ENCODE measurements around the gene S100A1. TPM values are rescaled to one million over a fixed set of nuclear protein-coding genes. Genes with fewer than 3 reads are reported as not detected.

Gene S100A1
- total and polyA plus RNA-seq, 10 of the 15 experiments (the other 5 are each of a cell fraction or from before 2014, with no cell fraction given), result 0.13 to 0.29 TPM; not detected in 8

DNA sequence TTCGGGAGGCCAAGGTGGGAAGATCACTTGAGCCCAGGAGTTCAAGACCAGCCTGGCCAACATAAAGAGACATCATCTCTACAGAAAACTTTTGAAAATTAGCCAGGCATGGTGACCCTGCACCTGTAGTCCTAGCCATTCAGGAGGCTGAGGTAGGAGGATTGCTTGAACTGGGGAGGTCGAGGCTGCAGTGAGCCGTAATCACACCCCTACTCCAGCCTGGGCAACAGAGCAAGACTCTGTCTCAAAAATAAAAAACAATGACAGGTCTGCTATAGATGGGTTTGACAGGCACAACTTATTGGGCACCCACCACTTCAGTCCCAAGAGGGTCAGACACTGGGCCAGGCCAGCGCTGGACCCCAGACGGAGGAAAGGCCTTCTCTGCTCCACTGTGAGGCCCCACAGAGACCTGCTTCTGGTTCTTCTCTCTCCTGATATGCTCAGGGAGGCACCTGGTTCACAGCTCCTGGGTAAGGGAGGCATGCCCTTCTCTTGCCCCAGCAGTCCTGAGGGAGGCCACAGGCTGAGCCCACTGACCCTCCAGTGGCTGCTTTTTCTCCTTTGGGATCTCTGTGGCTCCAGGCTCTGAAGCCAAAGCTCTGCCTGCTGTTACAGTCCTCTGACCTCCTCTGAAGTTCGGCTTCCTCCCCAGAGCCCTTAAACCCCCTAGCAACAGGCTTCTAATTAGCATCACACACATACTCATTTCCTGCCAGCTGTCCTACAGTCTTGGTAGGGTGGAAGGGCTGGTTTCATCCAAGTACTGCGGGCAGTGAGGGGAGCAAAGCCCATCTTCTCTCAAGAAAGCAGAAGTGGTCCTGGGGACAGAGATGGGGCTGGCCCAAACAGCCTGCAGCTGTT lies 29.7 kb upstream of the S100A1 start (continued):
- TF ChIP-seq, protein P1, sequence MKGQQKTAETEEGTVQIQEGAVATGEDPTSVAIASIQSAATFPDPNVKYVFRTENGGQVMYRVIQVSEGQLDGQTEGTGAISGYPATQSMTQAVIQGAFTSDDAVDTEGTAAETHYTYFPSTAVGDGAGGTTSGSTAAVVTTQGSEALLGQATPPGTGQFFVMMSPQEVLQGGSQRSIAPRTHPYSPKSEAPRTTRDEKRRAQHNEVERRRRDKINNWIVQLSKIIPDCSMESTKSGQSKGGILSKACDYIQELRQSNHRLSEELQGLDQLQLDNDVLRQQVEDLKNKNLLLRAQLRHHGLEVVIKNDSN (IDR thresholded peaks at IDR 0.05; ENCODE audit: borderline replicate concordance, extremely low read length, insufficient read depth, low read depth, low read length), result no peak
- TF ChIP-seq SMARCA5 (IDR thresholded peaks at IDR 0.05) (peak; percentile 26; the same call in 1 of the 2 replicates), CBX5 (IDR thresholded peaks at IDR 0.05; ENCODE audit: low read depth) (no peak), ZNF274 (IDR thresholded peaks at IDR 0.05; ENCODE audit: insufficient read depth, insufficient read length) (no peak), MTA2 (IDR thresholded peaks at IDR 0.05; ENCODE audit: low read depth) (peak; percentile 84), CEBPB (IDR thresholded peaks at IDR 0.05; ENCODE audit: borderline replicate concordance in 1 of 2, low read depth in 2 of 2, low read length in 2 of 2) (no peak), EP300 (IDR thresholded peaks at IDR 0.05; ENCODE audit: borderline replicate concordance in 1 of 2, control insufficient read depth in 1 of 2, low read depth in 2 of 2, low read length in 2 of 2) (peak; percentile 56 to 64; a peak in 3 of 4 replicates), BHLHE40 (IDR thresholded peaks at IDR 0.05; ENCODE audit: borderline replicate concordance in 1 of 2, low read depth in 2 of 2, low read length in 1 of 2) (peak; percentile 36 to 44; a peak in 2 of 4 replicates), SMAD1 (IDR thresholded peaks at IDR 0.05; ENCODE audit: low read depth, partially characterized antibody) (no peak), GATAD2B (conservative IDR thresholded peaks at IDR 0.05; ENCODE audit: low read depth) (no peak), BRCA1 (IDR thresholded peaks at IDR 0.05; ENCODE audit: low read depth, low read length) (no peak), ASH2L (IDR thresholded peaks at IDR 0.05; ENCODE audit: borderline replicate concordance, low read depth) (0 out of 2 replicates have a peak, but pooled peaks have one; percentile 33), RAD21 (IDR thresholded peaks at IDR 0.05; ENCODE audit: insufficient read depth, low read depth, low read length) (0 out of 2 replicates have a peak, but pooled peaks have one; percentile 13), ZNF384 (IDR thresholded peaks at IDR 0.05; ENCODE audit: borderline replicate concordance, low read depth, low read length) (no peak), MEF2B (IDR thresholded peaks at IDR 0.05; ENCODE audit: partially characterized antibody, poor library complexity, severe bottlenecking) (peak; percentile 59), IKZF2 (IDR thresholded peaks at IDR 0.05) (peak; percentile 76 to 79; a peak in 2 of 4 replicates), IRF4 (IDR thresholded peaks at IDR 0.05; ENCODE audit: low read depth, low read length) (peak; percentile 83)
- TF ChIP-seq, protein P2, sequence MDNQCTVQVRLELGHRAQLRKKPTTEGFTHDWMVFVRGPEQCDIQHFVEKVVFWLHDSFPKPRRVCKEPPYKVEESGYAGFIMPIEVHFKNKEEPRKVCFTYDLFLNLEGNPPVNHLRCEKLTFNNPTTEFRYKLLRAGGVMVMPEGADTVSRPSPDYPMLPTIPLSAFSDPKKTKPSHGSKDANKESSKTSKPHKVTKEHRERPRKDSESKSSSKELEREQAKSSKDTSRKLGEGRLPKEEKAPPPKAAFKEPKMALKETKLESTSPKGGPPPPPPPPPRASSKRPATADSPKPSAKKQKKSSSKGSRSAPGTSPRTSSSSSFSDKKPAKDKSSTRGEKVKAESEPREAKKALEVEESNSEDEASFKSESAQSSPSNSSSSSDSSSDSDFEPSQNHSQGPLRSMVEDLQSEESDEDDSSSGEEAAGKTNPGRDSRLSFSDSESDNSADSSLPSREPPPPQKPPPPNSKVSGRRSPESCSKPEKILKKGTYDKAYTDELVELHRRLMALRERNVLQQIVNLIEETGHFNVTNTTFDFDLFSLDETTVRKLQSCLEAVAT (IDR thresholded peaks at IDR 0.05), result 0 out of 2 replicates have a peak, but pooled peaks have one; percentile 60
- TF ChIP-seq, protein P3, sequence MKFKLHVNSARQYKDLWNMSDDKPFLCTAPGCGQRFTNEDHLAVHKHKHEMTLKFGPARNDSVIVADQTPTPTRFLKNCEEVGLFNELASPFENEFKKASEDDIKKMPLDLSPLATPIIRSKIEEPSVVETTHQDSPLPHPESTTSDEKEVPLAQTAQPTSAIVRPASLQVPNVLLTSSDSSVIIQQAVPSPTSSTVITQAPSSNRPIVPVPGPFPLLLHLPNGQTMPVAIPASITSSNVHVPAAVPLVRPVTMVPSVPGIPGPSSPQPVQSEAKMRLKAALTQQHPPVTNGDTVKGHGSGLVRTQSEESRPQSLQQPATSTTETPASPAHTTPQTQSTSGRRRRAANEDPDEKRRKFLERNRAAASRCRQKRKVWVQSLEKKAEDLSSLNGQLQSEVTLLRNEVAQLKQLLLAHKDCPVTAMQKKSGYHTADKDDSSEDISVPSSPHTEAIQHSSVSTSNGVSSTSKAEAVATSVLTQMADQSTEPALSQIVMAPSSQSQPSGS (IDR thresholded peaks at IDR 0.05; ENCODE audit: low read length), result no peak
- TF ChIP-seq, protein P4, sequence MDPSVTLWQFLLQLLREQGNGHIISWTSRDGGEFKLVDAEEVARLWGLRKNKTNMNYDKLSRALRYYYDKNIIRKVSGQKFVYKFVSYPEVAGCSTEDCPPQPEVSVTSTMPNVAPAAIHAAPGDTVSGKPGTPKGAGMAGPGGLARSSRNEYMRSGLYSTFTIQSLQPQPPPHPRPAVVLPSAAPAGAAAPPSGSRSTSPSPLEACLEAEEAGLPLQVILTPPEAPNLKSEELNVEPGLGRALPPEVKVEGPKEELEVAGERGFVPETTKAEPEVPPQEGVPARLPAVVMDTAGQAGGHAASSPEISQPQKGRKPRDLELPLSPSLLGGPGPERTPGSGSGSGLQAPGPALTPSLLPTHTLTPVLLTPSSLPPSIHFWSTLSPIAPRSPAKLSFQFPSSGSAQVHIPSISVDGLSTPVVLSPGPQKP (IDR thresholded peaks at IDR 0.05; ENCODE audit: low read depth, low read length), result no peak
- TF ChIP-seq, protein P5, sequence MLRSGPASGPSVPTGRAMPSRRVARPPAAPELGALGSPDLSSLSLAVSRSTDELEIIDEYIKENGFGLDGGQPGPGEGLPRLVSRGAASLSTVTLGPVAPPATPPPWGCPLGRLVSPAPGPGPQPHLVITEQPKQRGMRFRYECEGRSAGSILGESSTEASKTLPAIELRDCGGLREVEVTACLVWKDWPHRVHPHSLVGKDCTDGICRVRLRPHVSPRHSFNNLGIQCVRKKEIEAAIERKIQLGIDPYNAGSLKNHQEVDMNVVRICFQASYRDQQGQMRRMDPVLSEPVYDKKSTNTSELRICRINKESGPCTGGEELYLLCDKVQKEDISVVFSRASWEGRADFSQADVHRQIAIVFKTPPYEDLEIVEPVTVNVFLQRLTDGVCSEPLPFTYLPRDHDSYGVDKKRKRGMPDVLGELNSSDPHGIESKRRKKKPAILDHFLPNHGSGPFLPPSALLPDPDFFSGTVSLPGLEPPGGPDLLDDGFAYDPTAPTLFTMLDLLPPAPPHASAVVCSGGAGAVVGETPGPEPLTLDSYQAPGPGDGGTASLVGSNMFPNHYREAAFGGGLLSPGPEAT (IDR thresholded peaks at IDR 0.05; ENCODE audit: low read depth), result peak; percentile 48; the same call in 1 of the 2 replicates
